ENCODE measurements around the gene DNAI2.

DNAI2 gene

GRCh38 chr17:74231928-74232907 is 41.8 kb upstream of the DNAI2 start:
- no peak for ATAC-seq
- TF ChIP-seq ZNF8 (CRISPR knock-in tag; IDR thresholded peaks at IDR 0.05) (no peak), CSRNP3 (CRISPR knock-in tag; IDR thresholded peaks at IDR 0.05) (no peak), ZC3H10 (CRISPR knock-in tag; IDR thresholded peaks at IDR 0.05) (no peak), ZFP3 (CRISPR knock-in tag; IDR thresholded peaks at IDR 0.05) (no peak), TSHZ2 (CRISPR knock-in tag; IDR thresholded peaks at IDR 0.05) (no peak), TOX (CRISPR knock-in tag; IDR thresholded peaks at IDR 0.05; ENCODE audit: borderline replicate concordance) (no peak), OSR1 (CRISPR knock-in tag; IDR thresholded peaks at IDR 0.05) (no peak), PPARA (CRISPR knock-in tag; IDR thresholded peaks at IDR 0.05; ENCODE audit: borderline replicate concordance) (no peak), ESRRG (CRISPR knock-in tag; IDR thresholded peaks at IDR 0.05) (no peak), GLIS3 (CRISPR knock-in tag; IDR thresholded peaks at IDR 0.05) (no peak), CSDC2 (CRISPR knock-in tag; IDR thresholded peaks at IDR 0.05) (no peak), BACH2 (CRISPR knock-in tag; IDR thresholded peaks at IDR 0.05; ENCODE audit: borderline replicate concordance) (no peak), ZFP30 (CRISPR knock-in tag; IDR thresholded peaks at IDR 0.05) (no peak), ARNTL (CRISPR knock-in tag; IDR thresholded peaks at IDR 0.05; ENCODE audit: borderline replicate concordance, low read depth) (no peak), CREB5 (CRISPR knock-in tag; IDR thresholded peaks at IDR 0.05; ENCODE audit: low read depth) (no peak), ZNF565 (CRISPR knock-in tag; conservative IDR thresholded peaks at IDR 0.05; ENCODE audit: low read depth) (no peak), ZNF70 (CRISPR knock-in tag; IDR thresholded peaks at IDR 0.05) (no peak), POU6F1 (CRISPR knock-in tag; IDR thresholded peaks at IDR 0.05; ENCODE audit: borderline replicate concordance, low read depth) (no peak), SNAI2 (CRISPR knock-in tag; IDR thresholded peaks at IDR 0.05) (no peak), TCF4 (CRISPR knock-in tag; IDR thresholded peaks at IDR 0.05; ENCODE audit: borderline replicate concordance) (no peak)

GRCh38 chr17:74233937-74234336 is 40.1 kb upstream of the DNAI2 start:
- no peak for ATAC-seq
- no peak for TF ChIP-seq ZFP30 (CRISPR knock-in tag; IDR thresholded peaks at IDR 0.05)
- TF ChIP-seq ZNF70 (CRISPR knock-in tag; IDR thresholded peaks at IDR 0.05): no peak
- no peak for TF ChIP-seq ZNF565 (CRISPR knock-in tag; conservative IDR thresholded peaks at IDR 0.05; ENCODE audit: low read depth)
- TF ChIP-seq TOX (CRISPR knock-in tag; IDR thresholded peaks at IDR 0.05; ENCODE audit: borderline replicate concordance): no peak
- no peak for TF ChIP-seq GLIS3 (CRISPR knock-in tag; IDR thresholded peaks at IDR 0.05)
- TF ChIP-seq CREB5 (CRISPR knock-in tag; IDR thresholded peaks at IDR 0.05; ENCODE audit: low read depth): no peak
- TF ChIP-seq PPARA (CRISPR knock-in tag; IDR thresholded peaks at IDR 0.05; ENCODE audit: borderline replicate concordance): no peak
- no peak for TF ChIP-seq PATZ1 (CRISPR knock-in tag; IDR thresholded peaks at IDR 0.05; ENCODE audit: borderline replicate concordance)
- no peak for TF ChIP-seq ESRRG (CRISPR knock-in tag; IDR thresholded peaks at IDR 0.05)
- TF ChIP-seq OSR1 (CRISPR knock-in tag; IDR thresholded peaks at IDR 0.05): no peak
- no peak for TF ChIP-seq CSDC2 (CRISPR knock-in tag; IDR thresholded peaks at IDR 0.05)
- TF ChIP-seq BACH2 (CRISPR knock-in tag; IDR thresholded peaks at IDR 0.05; ENCODE audit: borderline replicate concordance): no peak
- no peak for TF ChIP-seq SNAI2 (CRISPR knock-in tag; IDR thresholded peaks at IDR 0.05)
- TF ChIP-seq RARB (CRISPR knock-in tag; IDR thresholded peaks at IDR 0.05): no peak
- no peak for TF ChIP-seq ZFP3 (CRISPR knock-in tag; IDR thresholded peaks at IDR 0.05)
- no peak for TF ChIP-seq ZNF8 (CRISPR knock-in tag; IDR thresholded peaks at IDR 0.05)
- TF ChIP-seq POU6F1 (CRISPR knock-in tag; IDR thresholded peaks at IDR 0.05; ENCODE audit: borderline replicate concordance, low read depth): no peak
- no peak for TF ChIP-seq ARNTL (CRISPR knock-in tag; IDR thresholded peaks at IDR 0.05; ENCODE audit: borderline replicate concordance, low read depth)

All from SK-N-SH treated with all-trans-retinoic acid at 6 μM for 48 hours (cell line).